ENCODE measurements around the gene FAM162A. TPM values are rescaled to one million over a fixed set of nuclear protein-coding genes. Genes with fewer than 3 reads are reported as not detected.

Gene FAM162A
- total RNA-seq, 1 donor from 2014 or later: 14.7 TPM

- no peak overlapping the region for H3K4me3 ChIP-seq (ENCODE audit: low read depth, low read length)
- DNase-seq (ENCODE audit: low read depth) (no peak), FAIRE-seq (no peak)
- no peak for TF ChIP-seq CTCF (IDR thresholded peaks at IDR 0.05; ENCODE audit: insufficient read depth, low read length, severe bottlenecking)
- H3K27me3 ChIP-seq (ENCODE audit: control insufficient read depth, insufficient read depth, low read length): no peaks in the 10 kb centered on the region
- peaks cover 9% of the 10 kb centered on the region for H3K36me3 ChIP-seq (ENCODE audit: control insufficient read depth, insufficient read depth, low read length)
These were observed 22.2 kb downstream of the FAM162A start for GRCh38 chr3:122406198-122406597.

GRCh38 chr3:122407946-122408345 lies 24.0 kb downstream of the FAM162A start:
- no peaks in the 10 kb centered on the region for H3K27me3 ChIP-seq (ENCODE audit: control insufficient read depth, insufficient read depth, low read length)
- FAIRE-seq: no peak
- H3K4me3 ChIP-seq (ENCODE audit: low read depth, low read length): no peak overlapping the region
- H3K36me3 ChIP-seq (ENCODE audit: control insufficient read depth, insufficient read depth, low read length): peaks cover 9% of the 10 kb centered on the region
- DNase-seq (ENCODE audit: low read depth): no peak
- no peak for TF ChIP-seq CTCF (IDR thresholded peaks at IDR 0.05; ENCODE audit: insufficient read depth, low read length, severe bottlenecking)

DNA sequence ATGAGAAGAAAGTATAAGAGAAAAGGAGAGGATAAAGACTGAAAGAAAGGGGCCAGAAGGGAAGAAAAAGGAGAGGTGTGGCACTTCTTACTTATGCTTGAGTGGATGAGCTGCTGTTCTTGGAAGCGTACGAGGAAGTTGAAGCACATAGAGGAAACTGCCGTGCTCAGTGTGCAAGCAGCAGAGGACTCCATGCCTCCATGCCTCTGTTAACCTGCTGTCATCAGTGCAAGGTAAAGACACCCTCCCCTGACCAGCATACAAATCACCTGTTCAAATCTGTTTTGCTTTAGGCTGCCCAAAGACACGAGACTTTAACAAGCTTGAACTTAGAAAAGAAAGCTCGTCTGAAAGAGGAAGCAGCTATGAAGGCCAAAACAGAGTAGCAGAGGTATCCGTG lies 25.5 kb downstream of the FAM162A start:
- DNase-seq (ENCODE audit: low read depth) (no peak), FAIRE-seq (no peak)
- H3K4me3 ChIP-seq (ENCODE audit: low read depth, low read length): no peak overlapping the region
- TF ChIP-seq CTCF (IDR thresholded peaks at IDR 0.05; ENCODE audit: insufficient read depth, low read length, severe bottlenecking): no peak
- H3K36me3 ChIP-seq (ENCODE audit: control insufficient read depth, insufficient read depth, low read length): peaks cover 7% of the 10 kb centered on the region
- no peaks in the 10 kb centered on the region for H3K27me3 ChIP-seq (ENCODE audit: control insufficient read depth, insufficient read depth, low read length)

DNA sequence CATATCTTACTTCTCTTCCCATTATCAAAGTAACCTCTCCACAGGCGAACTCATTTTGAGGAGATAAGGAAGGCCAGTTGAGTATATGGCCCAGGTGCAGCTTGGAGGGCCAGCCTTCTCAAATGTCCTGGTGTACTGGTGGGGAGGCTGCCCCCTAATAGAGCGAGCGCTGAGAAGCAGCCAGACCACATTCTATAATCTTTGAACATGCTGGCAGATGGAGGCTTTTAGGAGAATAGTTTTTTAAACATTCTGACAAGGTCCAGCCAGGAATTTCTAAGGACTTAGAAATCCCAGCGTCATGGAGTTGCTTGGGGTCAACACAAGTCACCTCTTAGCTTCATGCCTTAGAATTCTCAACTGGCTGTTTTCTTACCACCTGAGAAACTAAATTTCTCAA lies 26.1 kb downstream of the FAM162A start:
- no peak overlapping the region for H3K4me3 ChIP-seq (ENCODE audit: low read depth, low read length)
- FAIRE-seq: no peak
- H3K27me3 ChIP-seq (ENCODE audit: control insufficient read depth, insufficient read depth, low read length): no peaks in the 10 kb centered on the region
- TF ChIP-seq CTCF (IDR thresholded peaks at IDR 0.05; ENCODE audit: insufficient read depth, low read length, severe bottlenecking): no peak
- peaks cover 7% of the 10 kb centered on the region for H3K36me3 ChIP-seq (ENCODE audit: control insufficient read depth, insufficient read depth, low read length)
- no peak for DNase-seq (ENCODE audit: low read depth)

DNA sequence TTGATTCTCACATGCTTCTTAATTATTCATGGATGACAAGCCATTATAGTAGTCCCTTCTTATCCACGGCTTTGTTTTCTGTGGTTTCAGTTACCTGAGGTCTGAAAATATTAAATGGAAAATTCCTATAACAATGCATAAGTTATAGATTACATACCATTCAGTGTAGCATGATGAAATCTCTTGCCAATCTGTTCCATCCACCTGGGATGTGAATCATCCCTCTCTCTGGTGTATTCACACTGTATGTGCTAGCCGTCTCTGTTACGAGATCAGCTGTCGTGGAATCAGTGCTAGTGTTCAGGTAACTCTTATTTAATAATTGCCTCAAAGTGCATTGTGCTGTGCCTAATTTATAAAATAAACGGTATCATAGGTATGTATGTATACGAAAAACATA lies 26.7 kb downstream of the FAM162A start:
- H3K4me3 ChIP-seq (ENCODE audit: low read depth, low read length): no peak overlapping the region
- FAIRE-seq: no peak
- TF ChIP-seq CTCF (IDR thresholded peaks at IDR 0.05; ENCODE audit: insufficient read depth, low read length, severe bottlenecking): no peak
- DNase-seq (ENCODE audit: low read depth): peak; percentile 28
- peaks cover 7% of the 10 kb centered on the region for H3K36me3 ChIP-seq (ENCODE audit: control insufficient read depth, insufficient read depth, low read length)
- H3K27me3 ChIP-seq (ENCODE audit: control insufficient read depth, insufficient read depth, low read length): no peaks in the 10 kb centered on the region

DNA sequence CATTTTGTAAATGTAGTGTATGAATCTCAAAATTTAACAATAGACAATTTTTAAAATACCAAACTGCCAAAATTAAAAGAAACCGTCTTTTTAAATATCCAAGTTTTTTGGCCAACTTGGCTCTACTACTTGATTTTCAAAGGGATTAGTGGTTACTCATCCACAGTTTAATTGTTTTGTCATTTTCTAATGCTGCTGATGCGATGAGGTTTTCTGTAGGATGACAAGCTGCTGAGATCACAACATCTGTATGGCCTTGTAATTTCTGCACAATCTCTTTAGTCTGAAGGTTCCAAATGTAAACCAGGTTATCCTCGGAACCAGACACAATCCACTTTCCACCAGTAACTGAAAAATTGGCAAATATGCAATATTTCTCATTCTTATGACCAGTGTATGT lies 30.4 kb downstream of the FAM162A start:
- no peak for TF ChIP-seq CTCF (IDR thresholded peaks at IDR 0.05; ENCODE audit: insufficient read depth, low read length, severe bottlenecking)
- no peak overlapping the region for H3K4me3 ChIP-seq (ENCODE audit: low read depth, low read length)
- no peak for FAIRE-seq
- no peak for DNase-seq (ENCODE audit: low read depth)
- H3K27me3 ChIP-seq (ENCODE audit: control insufficient read depth, insufficient read depth, low read length): no peaks in the 10 kb centered on the region
- H3K36me3 ChIP-seq (ENCODE audit: control insufficient read depth, insufficient read depth, low read length): peaks cover 3% of the 10 kb centered on the region
